Activated naive CD4-positive, alpha-beta T cell (primary cell): ENCODE measurements around the gene EPHA10.

Experiments used
- DNase-seq, 4 experiments: peaks; one replicate each; lab custom pipeline; 2025; lab: John Stamatoyannopoulos, UW

Gene EPHA10

DNA sequence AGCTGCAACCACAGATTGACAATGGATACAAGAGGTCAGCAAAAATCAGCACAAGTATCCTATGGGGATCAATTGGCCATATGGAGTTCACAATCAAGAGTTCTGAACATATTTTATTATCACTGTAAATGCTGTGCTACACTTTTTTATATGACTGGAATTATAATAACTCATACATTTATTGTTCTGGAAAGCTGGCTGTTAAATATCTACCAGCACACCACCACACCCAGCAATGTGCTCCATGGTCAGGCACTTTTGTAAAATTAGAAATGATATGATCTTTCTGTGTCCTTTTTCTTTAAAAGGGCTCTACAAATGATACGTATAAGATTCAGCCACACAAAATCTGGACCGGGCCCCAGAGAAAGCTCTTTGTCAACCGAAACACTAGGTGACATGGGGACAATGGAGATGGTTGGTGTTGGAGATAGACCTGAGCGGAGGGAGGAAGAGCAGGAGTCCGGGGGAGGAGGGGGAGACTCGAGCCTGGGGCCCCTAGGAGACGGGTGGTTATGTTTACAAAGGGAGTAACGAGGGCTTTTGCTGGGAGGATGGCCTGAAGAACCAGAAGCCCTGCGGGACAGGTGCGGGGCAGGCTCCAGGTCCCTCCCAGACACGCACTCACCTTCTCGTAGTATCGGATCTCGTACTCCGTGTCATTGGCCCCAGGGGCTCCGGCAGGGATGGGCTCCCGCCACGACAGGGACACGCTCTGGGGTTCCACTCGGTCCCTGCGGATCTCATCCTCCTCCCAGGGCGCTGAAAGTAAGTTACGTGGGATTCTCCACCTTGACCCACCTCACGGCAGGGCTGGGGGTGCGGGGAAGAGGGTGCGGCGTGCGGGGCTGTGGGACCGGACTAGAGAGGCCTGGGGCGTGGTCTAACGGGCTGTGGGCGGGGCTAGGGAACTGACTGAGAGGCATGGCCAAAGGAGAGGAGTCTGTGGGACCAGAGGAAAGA, 30.0 kb downstream of the EPHA10 start:
- no peak for DNase-seq

DNA sequence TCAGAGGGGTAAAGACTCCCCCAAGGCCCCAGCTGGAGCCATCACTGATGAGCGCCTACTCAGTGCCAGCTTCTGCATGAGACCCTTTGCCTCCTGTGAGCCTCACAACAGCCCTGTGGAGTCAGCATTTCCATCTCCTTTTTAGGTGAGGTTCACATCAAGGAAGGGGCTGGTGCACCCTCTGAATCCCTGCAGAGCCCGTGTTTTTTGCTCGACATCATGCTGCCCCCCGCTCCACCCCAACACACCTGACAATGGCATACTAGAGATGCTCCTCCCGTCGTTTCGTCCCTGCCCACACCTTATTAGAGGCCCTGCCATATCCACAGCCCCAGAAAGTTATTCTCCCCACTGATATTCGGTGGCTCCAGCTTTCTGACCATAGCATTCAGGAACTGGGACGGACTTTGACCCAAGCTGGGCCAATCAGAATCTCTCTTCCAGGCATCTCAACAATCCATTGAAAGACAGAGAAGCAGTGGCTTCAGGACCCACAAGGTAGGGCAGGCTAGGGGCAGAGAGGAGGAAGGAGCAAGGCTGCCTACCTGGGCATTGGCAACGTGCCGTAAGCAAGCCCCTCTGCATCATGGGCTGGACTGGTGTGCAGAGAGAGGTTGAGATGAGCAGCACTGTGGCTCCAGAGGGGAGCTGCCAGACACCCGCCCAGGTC, 32.7 kb downstream of the EPHA10 start:
- DNase-seq = no peak

GRCh38 chr1:37731312-37732019, 33.5 kb downstream of the EPHA10 start:
- DNase-seq = no peak

DNA sequence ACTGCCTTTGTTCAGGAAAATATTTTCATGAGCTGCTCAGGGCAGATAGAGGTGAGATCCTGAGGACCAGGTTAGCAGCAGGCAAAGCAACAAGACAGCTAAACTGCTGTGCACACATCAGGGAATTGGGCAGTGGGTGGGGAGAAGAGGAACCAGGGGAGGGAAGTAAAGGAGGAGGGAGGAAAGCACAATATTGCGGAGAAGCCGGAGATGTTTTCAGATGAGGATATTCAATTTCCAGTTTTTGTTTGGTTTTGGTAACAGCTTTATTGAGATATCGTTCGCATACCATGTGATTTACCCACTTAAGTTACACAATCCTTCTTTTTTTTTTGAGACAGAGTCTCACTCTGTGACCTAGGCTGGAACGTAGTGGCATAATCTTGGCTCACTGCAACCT, 34.5 kb downstream of the EPHA10 start:
- no peak for DNase-seq

- no peak for DNase-seq
Measured at GRCh38 chr1:37728416-37728815, 36.5 kb downstream of the EPHA10 start.

GRCh38 chr1:37726751-37727585, 38.0 kb downstream of the EPHA10 start:
- no peak for DNase-seq

DNA sequence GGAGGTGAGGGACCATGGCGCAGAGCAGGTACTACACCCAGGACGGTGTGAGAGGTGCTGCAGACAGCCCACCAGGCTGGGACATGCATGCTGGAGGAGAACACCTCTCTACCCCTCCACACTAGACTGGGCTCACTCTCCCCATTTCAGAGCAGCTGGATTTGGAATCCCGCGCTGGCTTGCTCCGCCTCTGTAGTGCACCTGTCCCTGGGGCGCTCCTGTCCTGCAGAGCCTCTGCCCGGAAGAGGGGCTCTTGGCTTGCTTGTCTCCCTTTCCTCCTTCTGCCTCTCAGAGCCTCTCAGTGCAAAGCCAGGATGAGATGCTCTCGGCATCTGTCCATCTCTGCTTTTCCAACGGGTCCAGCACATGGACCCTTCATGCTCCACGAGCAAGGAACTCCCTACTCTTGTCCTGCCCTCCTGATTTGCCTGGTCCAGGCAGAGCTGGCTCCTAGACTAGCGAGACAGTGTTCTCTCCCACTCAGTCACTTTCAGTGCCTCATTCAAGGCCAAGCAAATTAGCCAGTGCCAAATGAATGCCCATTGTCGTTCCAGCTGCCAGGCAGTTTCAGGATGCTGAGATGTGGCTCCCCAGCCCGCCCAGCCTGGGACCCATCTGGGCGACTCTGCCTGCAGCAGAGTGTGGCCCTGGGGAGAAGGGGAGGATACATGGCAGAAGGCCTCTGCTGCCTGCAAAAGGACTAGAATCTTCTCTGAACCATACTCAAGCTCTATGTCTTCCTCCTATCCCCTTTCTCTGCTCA, 38.9 kb downstream of the EPHA10 start:
- no peak for DNase-seq

DNA sequence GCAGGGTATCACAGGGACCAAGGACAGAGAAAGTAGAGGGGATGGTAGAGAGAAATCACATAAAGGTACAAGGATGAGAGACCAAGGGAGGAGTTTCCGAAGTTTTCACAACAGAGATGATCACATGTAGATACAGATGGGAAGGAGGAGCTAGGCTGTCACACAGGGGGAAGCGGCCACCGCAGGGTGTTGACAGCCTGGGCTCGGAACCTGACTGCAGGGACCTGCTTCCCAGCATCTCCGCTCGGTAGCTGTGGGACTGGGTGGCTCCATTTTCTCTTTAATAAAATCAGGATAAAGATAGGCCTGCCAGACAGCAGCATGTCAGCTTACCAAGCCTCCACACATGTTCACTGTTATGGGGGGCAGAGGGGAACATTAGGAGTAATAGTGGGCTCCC, 40.3 kb downstream of the EPHA10 start:
- no peak for DNase-seq

- DNase-seq = no peak
Measured at GRCh38 chr1:37723390-37724078, 41.4 kb downstream of the EPHA10 start.

DNA sequence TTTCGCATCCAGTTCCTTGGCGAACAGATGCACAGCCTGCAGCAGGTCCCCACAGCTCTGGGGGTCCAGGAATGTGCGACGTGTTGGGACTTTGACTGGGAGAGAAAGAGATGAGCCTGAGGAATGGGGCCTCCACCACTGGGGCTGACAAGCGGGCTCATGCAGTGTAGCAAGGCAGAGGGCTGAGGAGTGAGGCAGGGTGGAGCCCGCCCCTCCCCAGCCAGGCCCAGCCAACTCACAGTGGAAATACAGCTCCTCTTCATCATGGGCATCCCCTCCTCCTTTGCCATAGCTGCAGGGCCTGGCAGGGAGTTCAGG, 41.9 kb downstream of the EPHA10 start:
- DNase-seq = no peak

- DNase-seq = no peak
Measured at GRCh38 chr1:37722181-37723071, 42.5 kb downstream of the EPHA10 start.

GRCh38 chr1:37721565-37721964, 43.4 kb downstream of the EPHA10 start:
- no peak for DNase-seq

DNA sequence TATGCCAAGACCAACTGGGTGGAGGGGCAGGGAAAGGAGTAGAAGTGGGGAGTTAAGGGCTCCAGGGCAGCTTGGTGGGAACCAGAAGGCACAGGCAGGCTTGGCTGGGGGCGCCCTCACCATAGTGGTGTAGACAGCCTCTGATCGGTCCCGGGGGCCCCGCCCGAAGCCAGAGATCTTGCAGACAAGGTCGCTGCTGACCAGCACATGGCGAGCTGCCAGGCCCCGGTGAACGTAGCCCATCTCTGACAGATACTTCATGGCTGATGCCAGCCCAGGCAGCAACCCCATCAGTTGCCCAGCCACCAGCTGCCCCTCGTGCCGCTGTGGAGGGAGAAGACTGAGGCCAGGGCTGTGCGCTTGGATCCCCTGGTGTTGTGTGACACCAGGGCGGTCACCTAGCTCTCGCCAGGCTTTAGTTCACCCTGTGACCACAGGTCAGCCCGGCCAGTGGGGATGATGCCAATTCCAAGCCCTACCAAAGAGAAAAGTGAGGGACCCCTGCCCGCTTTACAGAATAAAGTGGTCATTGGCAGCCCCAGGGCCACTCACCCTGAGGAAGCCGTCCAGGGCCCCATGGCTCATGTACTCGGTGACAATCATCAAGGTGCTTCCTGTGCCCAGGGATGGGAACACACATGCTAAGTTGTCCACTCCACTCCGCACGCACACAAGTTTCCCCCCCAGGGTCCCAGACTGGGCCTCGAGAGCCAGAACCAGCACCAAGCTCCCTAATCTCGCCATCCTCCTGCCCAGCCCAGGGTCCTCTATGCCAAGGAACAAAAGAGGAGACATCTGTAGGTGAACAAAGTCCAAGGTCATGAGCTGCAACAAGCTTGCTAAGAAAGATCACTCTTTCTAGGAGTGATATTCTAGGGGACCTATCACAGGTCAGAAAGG, 44.4 kb downstream of the EPHA10 start:
- DNase-seq = no peak

- DNase-seq = no peak
Measured at GRCh38 chr1:37719572-37720195, 45.2 kb downstream of the EPHA10 start.

DNA sequence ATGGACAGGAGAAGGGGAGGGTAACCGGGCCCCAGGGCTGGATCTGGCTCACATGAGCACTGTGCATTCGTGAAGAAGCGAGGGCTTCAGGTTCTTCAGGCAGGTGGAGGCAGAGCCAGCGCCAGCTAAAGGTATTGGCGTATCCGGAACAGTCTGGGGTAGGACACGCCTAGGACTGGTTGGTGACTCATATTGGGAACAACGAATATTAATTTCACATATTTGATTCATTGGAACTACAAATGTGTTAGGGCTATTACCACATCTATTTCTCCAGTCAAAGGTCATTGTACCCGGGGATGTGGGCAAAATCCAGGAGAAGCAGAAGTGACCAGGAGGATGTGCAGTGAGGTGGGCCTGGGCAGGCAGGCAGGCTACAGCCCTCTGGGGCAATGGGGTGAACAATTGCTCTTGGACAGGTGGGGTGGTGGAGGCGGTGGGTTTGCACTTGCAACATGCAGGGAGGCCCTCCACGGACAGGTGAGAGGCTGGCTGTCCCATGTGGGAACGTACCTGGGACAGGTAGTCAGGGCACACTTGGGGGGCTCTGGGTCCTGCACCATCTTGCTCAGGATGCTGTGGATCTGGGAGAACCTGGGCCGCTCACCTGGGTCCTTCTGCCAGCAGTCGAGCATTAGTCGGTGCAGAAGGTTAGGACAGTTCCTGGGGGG, 45.9 kb downstream of the EPHA10 start:
- no peak for DNase-seq

- DNase-seq = no peak
Measured at GRCh38 chr1:37718181-37718900, 46.6 kb downstream of the EPHA10 start.

- no peak for DNase-seq
Measured at GRCh38 chr1:37717631-37718030, 47.3 kb downstream of the EPHA10 start.
